Mesodermal cell (in vitro differentiated cells): ENCODE measurements around the gene RTBDN.

Experiments
- H3K27ac ChIP-seq: 2 replicates; pipeline ENCODE4 v1.7.0; 2013; ENCODE audit warnings: mild to moderate bottlenecking, low read depth, low read length, moderate library complexity; ENCODE audit not compliant: severe bottlenecking
- H3K36me3 ChIP-seq: 2 replicates; pipeline ENCODE4 v1.7.1; 2013; ENCODE audit warnings: mild to moderate bottlenecking, low read length, moderate library complexity; ENCODE audit not compliant: control insufficient read depth, insufficient read depth
- H3K4me1 ChIP-seq: one replicate; pipeline ENCODE4 v1.7.1; 2013; ENCODE audit warnings: mild to moderate bottlenecking, low read length; ENCODE audit not compliant: insufficient read depth, control insufficient read depth, poor library complexity, severe bottlenecking
- H3K4me3 ChIP-seq: 2 replicates; pipeline ENCODE4 v1.7.0; 2013; ENCODE audit warnings: low read length, control low read depth, mild to moderate bottlenecking; ENCODE audit not compliant: insufficient read depth, poor library complexity, severe bottlenecking; ENCODE audit errors: extremely low read depth
- H3K9me3 ChIP-seq: 2 replicates; pipeline ENCODE4 v1.7.1; 2013; ENCODE audit warnings: mild to moderate bottlenecking, low read length, moderate library complexity; ENCODE audit not compliant: control insufficient read depth
- WGBS, 2 experiments: methylation state at CpG; one replicate each; pipeline ENCODE4 v1.1.5; 2013; ENCODE audit warnings: missing lambda C conversion rate in 2 of 2; ENCODE audit not compliant: insufficient coverage in 2 of 2; 5-methylcytosine and 5-hydroxymethylcytosine counted together

Gene RTBDN

GRCh38 chr19:12868540-12869112 is 34.2 kb upstream of the RTBDN start:
- Histone ChIP-seq H3K4me1 (no peaks in the 10 kb centered on the region), H3K9me3 (no peaks in the 10 kb centered on the region), H3K27ac (no peak overlapping the region), H3K36me3 (no peaks in the 10 kb centered on the region), H3K4me3 (no peak overlapping the region)
- 96 to 98% methylated on average over 7 to 10 of the region's 10 CpGs for WGBS, 2 experiments

DNA sequence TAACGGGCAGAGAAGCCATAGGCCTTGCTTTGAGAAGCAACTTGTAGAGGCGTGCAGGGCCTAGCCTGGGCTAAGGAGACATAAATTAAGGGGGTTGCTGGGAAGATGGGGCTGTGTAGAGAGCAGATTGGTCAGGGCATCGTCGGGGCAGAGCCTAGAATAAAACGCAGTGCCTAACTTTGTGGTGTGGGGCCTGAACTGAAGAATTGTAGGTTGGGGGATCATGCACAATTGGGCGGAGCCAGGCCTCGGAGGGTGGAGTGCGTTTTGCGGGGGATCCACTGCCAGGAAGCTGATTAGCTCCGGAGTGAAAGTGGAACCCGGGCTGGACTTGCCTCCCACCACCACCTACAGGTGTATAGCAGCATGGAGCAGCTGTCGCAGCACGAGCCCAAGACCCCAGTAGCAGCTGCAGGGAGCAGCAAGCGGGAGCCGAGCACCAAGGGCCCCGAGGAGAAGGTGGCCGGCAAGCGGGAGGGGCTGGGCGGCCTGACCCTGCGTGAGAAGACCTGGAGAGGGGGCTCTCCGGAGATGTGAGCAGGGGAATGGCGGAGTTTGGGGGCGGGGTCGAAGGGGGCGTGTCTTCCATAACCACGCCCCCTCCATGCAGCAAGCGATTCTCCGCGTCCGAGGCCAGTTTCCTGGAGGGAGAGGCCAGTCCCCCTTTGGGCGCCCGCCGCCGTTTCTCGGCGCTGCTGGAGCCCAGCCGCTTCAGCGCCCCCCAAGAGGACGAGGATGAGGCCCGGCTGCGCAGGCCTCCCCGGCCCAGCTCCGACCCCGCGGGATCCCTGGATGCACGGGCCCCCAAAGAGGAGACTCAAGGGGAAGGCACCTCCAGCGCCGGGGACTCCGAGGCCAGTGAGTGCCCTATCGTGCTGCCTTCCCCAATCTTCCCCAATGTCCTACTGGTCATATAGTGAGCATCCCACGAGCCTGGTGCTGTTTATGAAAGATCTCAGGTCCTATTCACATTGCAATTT is 33.0 kb upstream of the RTBDN start:
- 14 to 18% methylated on average over 30 to 31 of the region's 51 CpGs for WGBS, 2 experiments
- no peaks in the 10 kb centered on the region for H3K36me3 ChIP-seq
- H3K9me3 ChIP-seq: no peaks in the 10 kb centered on the region
- no peaks in the 10 kb centered on the region for H3K4me1 ChIP-seq
- H3K27ac ChIP-seq: peak overlapping the region; percentile 45
- H3K4me3 ChIP-seq: peak overlapping the region; percentile 39

- no peaks in the 10 kb centered on the region for H3K36me3 ChIP-seq
- H3K9me3 ChIP-seq: no peaks in the 10 kb centered on the region
- WGBS, 2 experiments: 95 to 97% methylated on average over 23 of the region's 29 CpGs
- no peak overlapping the region for H3K4me3 ChIP-seq
- no peaks in the 10 kb centered on the region for H3K4me1 ChIP-seq
- no peak overlapping the region for H3K27ac ChIP-seq
Observed at GRCh38 chr19:12866416-12867119, 32.2 kb upstream of the RTBDN start.

DNA sequence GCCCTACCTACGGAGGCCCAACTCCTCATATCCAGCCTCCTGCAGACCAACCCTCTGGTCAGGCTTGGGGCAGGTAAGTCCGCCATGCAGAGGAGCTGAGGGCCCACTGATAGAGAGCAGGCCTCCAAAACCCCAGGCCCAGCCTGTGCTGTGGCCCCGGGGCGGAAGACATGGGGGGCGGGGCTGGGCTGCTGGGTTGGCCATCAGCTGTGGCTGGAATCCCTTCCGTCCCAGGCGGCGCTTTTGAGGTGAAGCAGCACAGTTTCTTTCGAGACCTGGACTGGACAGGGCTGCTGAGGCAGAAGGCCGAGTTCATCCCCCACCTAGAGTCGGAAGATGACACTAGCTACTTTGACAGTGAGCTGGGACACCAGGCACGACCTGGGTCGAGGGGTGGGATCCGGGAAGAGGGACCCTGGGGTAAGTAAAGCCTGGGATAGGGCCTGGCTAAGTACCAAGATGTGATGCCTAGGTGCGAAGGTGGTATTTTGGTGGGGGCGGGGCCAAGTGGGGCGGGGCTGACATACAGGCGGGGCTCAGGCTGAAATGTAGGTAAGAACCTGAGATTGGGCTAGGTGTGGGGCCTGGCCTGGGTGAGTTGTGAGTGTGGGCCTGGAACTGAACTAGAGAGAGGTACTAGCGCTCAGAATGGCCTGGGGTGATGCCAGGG is 31.5 kb upstream of the RTBDN start:
- H3K27ac ChIP-seq: no peak overlapping the region
- WGBS, 2 experiments: 85 to 87% methylated on average over 18 to 19 of the region's 19 CpGs
- H3K9me3 ChIP-seq: no peaks in the 10 kb centered on the region
- no peaks in the 10 kb centered on the region for H3K36me3 ChIP-seq
- no peaks in the 10 kb centered on the region for H3K4me1 ChIP-seq
- no peak overlapping the region for H3K4me3 ChIP-seq

DNA sequence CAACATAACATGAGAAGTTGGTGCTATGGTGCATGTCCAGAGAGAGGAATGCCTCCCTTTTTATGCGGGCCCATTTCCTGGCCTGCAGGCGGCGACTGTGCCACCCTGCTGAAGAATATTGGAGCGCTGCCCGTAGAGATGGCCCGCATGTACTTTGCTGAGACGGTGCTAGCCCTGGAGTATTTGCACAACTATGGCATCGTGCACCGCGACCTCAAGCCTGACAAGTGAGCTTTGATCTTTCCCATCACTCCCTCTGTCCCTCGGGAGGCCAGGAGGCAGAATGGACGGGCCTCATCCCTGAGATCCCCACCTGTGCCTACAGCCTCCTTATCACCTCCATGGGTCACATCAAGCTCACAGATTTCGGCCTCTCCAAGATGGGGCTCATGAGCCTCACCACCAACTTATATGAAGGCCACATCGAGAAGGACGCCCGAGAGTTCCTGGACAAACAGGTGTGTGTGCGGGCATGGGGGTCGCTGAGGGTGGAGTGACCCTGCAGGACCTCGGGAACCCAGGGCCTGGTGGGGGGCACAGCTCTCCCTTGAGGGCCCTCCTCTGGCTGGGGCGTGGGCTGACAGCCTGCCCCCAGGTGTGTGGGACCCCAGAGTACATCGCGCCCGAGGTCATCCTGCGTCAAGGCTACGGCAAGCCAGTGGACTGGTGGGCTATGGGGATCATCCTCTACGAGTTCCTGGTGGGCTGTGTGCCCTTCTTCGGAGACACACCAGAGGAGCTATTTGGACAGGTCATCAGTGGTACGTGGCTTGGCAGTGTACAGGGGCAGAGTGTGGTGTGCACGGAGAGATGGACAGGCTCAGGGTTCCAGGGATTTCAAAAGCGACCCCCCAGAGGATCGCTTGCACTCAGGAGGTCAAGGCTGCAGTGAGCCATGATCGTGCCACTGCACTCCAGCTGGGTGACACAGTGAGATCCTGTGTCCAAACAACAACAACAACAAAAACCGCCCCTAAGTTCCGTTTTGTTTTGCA is 30.6 kb upstream of the RTBDN start:
- H3K4me1 ChIP-seq: no peaks in the 10 kb centered on the region
- 91 to 92% methylated on average over 31 to 34 of the region's 34 CpGs for WGBS, 2 experiments
- no peaks in the 10 kb centered on the region for H3K36me3 ChIP-seq
- H3K9me3 ChIP-seq: no peaks in the 10 kb centered on the region
- no peak overlapping the region for H3K27ac ChIP-seq
- H3K4me3 ChIP-seq: no peak overlapping the region

- 89 to 92% methylated on average over 4 of the region's 4 CpGs for WGBS, 2 experiments
- no peaks in the 10 kb centered on the region for H3K36me3 ChIP-seq
- H3K9me3 ChIP-seq: no peaks in the 10 kb centered on the region
- no peak overlapping the region for H3K4me3 ChIP-seq
- H3K4me1 ChIP-seq: no peaks in the 10 kb centered on the region
- no peak overlapping the region for H3K27ac ChIP-seq
Observed at GRCh38 chr19:12864143-12864542, 29.8 kb upstream of the RTBDN start.

DNA sequence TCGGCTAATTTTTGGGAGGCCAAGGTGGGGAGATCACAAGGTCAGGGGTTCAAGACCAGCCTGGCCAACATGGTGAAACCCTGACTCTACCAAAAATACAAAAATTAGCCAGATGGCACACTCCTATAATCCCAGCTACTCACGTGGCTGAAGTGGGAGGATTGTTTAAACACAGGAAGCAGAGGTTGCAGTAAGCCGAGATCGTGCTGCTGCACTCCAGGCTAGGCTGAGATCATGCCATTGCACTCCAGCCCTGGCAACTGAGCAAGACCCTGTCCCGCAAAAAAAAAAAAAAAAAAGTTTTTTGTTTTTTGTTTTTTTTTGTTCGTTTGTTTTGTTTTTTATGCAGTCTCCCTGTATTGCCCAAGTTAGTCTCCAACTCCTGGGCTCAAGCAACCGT is 25.2 kb upstream of the RTBDN start:
- Histone ChIP-seq H3K9me3 (no peaks in the 10 kb centered on the region), H3K36me3 (no peaks in the 10 kb centered on the region), H3K27ac (no peak overlapping the region), H3K4me1 (no peaks in the 10 kb centered on the region), H3K4me3 (no peak overlapping the region)
- 95 to 100% methylated on average over 5 of the region's 7 CpGs for WGBS, 2 experiments

GRCh38 chr19:12858041-12858928 is 23.9 kb upstream of the RTBDN start:
- Histone ChIP-seq H3K36me3 (no peaks in the 10 kb centered on the region), H3K4me3 (no peak overlapping the region), H3K4me1 (no peaks in the 10 kb centered on the region), H3K27ac (no peak overlapping the region), H3K9me3 (no peaks in the 10 kb centered on the region)
- 92 to 97% methylated on average over 28 to 31 of the region's 35 CpGs for WGBS, 2 experiments

DNA sequence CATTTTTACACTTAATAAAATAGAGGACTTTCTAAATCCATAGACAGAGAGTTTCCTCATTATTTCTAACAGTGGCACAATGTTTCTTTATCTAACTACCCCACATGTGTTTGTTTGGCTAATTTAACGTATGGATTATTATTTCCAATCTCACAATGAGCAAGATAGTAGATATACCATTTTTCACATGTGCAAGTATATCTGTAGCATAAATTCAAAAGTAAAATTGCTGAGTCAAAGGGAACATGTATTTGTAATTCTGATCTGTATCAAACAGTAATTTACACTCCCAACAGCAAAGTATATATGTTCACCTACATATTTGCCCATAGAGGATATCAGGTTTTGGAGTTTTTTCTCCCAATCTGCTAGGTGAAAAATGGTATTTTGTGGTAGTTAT is 22.3 kb upstream of the RTBDN start:
- H3K4me1 ChIP-seq: no peaks in the 10 kb centered on the region
- no CpG with 5 or more reads among the region's 1 CpG for WGBS, 2 experiments
- no peaks in the 10 kb centered on the region for H3K9me3 ChIP-seq
- no peak overlapping the region for H3K4me3 ChIP-seq
- H3K27ac ChIP-seq: no peak overlapping the region
- no peaks in the 10 kb centered on the region for H3K36me3 ChIP-seq
